ENCODE measurements around the gene CIROP. TPM values are rescaled to one million over a fixed set of nuclear protein-coding genes. Genes with fewer than 3 reads are reported as not detected.
A peak's percentile ranks its signal among the peaks of the same experiment; 100 is the strongest.

The CIROP gene
- total RNA-seq, 4 donors from 2014 or later = 0.38 TPM; not detected in 3

DNA sequence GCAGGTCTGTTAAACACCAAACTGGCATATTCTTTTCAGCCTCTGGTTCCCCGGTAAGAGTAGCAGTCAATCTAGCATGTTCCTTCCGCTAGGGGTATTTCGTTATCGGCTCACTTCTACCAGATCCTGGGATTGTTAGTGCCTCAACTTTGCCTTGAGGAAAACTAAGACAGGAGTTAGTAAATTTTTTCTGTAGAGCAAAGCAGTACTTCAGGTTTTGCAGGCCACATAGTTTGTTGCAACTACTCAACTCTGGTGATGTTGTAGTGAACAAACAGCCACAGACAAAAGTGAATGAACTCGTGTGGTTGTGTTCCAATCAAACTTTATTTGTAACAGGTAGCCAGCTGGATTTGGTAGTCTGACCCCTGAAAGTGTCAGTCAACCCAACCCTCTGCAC is 41.2 kb downstream of the CIROP start:
- no peak for DNase-seq
- WGBS, 2 donors = 80 to 83% methylated on average over 5 of the region's 5 CpGs

DNA sequence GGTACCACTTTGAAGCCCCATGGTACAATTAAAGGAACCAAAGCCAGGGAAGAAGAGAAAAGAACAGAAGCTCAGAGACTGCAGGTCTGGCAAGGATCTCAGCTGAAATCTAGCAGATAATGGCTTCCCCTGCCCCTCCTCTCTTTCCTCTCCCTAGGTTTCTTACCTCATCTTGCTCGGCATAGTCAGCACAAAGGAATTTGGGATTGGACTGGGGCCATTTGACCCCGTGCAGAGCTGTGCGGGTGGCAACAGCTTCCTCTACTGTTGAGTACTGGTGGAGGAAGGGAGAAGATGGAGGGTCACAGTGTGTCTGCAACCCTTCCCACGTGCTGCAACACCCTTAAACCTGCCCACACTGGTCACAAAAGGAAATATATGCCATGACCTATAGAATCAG is 42.8 kb downstream of the CIROP start:
- TF ChIP-seq, protein P1, sequence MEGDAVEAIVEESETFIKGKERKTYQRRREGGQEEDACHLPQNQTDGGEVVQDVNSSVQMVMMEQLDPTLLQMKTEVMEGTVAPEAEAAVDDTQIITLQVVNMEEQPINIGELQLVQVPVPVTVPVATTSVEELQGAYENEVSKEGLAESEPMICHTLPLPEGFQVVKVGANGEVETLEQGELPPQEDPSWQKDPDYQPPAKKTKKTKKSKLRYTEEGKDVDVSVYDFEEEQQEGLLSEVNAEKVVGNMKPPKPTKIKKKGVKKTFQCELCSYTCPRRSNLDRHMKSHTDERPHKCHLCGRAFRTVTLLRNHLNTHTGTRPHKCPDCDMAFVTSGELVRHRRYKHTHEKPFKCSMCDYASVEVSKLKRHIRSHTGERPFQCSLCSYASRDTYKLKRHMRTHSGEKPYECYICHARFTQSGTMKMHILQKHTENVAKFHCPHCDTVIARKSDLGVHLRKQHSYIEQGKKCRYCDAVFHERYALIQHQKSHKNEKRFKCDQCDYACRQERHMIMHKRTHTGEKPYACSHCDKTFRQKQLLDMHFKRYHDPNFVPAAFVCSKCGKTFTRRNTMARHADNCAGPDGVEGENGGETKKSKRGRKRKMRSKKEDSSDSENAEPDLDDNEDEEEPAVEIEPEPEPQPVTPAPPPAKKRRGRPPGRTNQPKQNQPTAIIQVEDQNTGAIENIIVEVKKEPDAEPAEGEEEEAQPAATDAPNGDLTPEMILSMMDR (IDR thresholded peaks at IDR 0.05) = no peak
- no peak for TF ChIP-seq POLR2A (IDR thresholded peaks at IDR 0.05)
- no peak for DNase-seq
- H3K9me3 ChIP-seq = no peaks in the 10 kb centered on the region
- H3K27ac ChIP-seq = peak overlapping the region in 3 of 4 donors; percentile 34 to 50 (median 36)
- H3K27me3 ChIP-seq = no peaks in the 10 kb centered on the region
- WGBS, 2 donors = 7% methylated on average over 4 of the region's 4 CpGs
- H3K36me3 ChIP-seq = peaks cover 45 to 89% (median 64%) of the 10 kb centered on the region in 3 donors
- H3K4me3 ChIP-seq = no peak overlapping the region
- H3K4me1 ChIP-seq = peaks cover 9 to 30% (median 13%) of the 10 kb centered on the region in 3 donors
- intact Hi-C loops (cut with DNase I) = no loop called here

More for the DNA sequence above, 41.2 kb downstream of the CIROP start:
- Histone ChIP-seq H3K27ac (no peak overlapping the region), H3K4me1 (peaks cover 6 to 24% (median 13%) of the 10 kb centered on the region in 3 donors), H3K27me3 (no peaks in the 10 kb centered on the region), H3K4me3 (no peak overlapping the region), H3K36me3 (peaks cover 58 to 100% (median 78%) of the 10 kb centered on the region in 3 donors), H3K9me3 (no peaks in the 10 kb centered on the region)
- TF ChIP-seq, protein P1 (IDR thresholded peaks at IDR 0.05) = no peak
- TF ChIP-seq POLR2A (IDR thresholded peaks at IDR 0.05) = no peak
- intact Hi-C loops (cut with DNase I) = no loop called here

DNA sequence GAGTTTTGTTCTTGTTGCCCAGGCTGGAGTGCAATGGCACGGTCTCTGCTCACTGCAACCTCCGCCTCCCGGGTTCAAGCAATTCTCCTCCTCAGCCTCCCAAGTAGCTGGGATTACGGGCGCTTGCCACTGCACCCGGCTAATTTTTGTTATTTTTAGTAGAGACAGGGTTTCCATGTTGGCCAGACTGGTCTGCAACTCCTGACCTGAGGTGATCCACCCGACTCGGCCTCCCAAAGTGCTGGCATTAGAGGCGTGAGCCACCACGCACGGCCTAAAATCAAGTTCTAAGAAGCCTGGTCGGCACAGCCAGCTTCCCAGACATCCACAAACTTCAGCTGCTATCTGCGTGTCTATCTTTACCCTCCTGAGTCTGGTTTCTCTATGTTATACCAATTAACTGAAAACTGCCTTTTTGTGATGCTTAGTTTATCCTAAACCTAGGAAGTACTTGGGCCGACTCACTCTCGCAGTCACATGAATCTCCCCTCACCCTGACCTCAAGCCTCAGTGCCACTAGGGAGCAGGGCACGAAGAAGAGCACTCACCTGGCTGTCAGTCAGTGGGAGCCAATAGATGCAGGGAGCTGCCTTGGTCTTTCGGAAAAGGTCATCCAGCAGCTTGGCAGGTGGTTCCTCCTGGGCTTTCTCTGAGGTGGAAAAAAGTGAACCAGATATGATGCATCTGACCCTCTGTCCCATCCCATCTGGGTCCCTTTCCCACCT is 44.1 kb downstream of the CIROP start:
- WGBS, 2 donors = 87 to 93% methylated on average over 17 of the region's 17 CpGs
- Histone ChIP-seq H3K36me3 (peaks cover 45 to 76% (median 58%) of the 10 kb centered on the region in 3 donors), H3K27me3 (no peaks in the 10 kb centered on the region), H3K9me3 (no peaks in the 10 kb centered on the region), H3K27ac (no peak overlapping the region), H3K4me1 (peaks cover 18 to 43% (median 23%) of the 10 kb centered on the region in 3 donors), H3K4me3 (no peak overlapping the region)
- TF ChIP-seq, protein P1 (IDR thresholded peaks at IDR 0.05) = no peak
- no peak for TF ChIP-seq POLR2A (IDR thresholded peaks at IDR 0.05)
- no peak for DNase-seq
- intact Hi-C loops (cut with DNase I) = no loop called here

DNA sequence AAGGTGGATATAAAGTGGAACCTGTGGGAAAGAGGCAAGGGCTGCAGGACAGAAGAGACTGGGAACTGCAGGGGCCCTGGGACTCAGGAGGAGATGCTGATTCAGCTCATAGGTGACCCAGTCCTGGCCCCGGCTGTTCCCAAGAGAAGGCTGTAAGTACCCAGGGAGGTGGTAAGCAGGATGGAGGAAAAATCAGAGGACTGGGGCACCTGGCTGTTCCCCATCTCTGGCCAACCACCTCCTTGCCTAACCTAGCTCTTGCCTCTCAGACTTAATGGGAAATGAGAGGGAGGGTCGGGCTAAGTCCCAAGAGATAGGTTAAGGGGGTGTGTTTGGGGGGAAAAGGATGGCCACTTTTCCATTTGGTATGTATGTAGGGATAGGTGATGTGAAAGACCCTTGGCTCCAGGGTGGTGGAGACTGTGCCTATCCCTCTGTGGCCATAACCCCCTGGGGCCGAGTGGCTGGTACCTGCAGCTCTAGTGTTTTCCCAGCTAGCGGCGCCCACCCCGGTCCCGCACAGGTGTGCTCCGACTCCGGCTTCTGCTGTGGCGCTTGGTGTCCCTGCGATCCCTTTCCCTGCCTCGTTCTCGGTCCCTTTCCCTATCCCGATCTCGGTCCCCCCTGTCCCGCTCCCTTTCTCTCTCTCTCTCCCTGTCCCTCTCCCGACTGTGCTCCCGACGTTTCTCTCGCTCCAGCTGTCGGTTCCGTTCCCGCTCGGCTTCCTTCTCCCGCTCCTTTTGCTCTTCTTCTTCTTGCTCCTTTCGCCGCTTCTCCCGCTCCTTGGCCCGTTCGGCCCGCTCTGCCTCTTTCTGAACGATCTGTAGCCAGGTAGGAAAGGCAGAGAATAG is 45.9 kb downstream of the CIROP start:
- intact Hi-C loops (cut with DNase I) = loop anchor here (5.0 kb wide), 1 partner anchor 72 kb away; no protein-coding TSS in a partner anchor
- H3K27ac ChIP-seq = peak overlapping the region in 2 of 4 donors; percentile 85 to 87
- TF ChIP-seq POLR2A (IDR thresholded peaks at IDR 0.05) = no peak
- TF ChIP-seq, protein P1 (IDR thresholded peaks at IDR 0.05) = no peak
- H3K27me3 ChIP-seq = no peaks in the 10 kb centered on the region
- DNase-seq = no peak
- no peak overlapping the region for H3K4me3 ChIP-seq
- 85 to 88% methylated on average over 32 of the region's 32 CpGs for WGBS, 2 donors
- no peaks in the 10 kb centered on the region for H3K9me3 ChIP-seq
- peaks cover 31 to 58% (median 47%) of the 10 kb centered on the region in 3 donors for H3K36me3 ChIP-seq
- peaks cover 18 to 42% (median 23%) of the 10 kb centered on the region in 3 donors for H3K4me1 ChIP-seq
